HepG2 (cell line): ENCODE measurements around the gene OR6X1. TPM values are rescaled to one million over a fixed set of nuclear protein-coding genes. Genes with fewer than 3 reads are reported as not detected.

Experiments
- ATAC-seq: fragments of 200-7000 bp; cut with Tn5 transposase; 3 replicates; pipeline ENCODE4 v1.9.1; 2020; ENCODE audit warnings: mild to moderate bottlenecking, moderate library complexity
- BruUV-seq: library from RNA; stranded (reverse); fragments of 400-500 nt; replicated peaks from 2 replicates; lab custom pipeline; 2021; lab: Mats Ljungman, UMichigan
- CTCF ChIA-PET: fragments of 300-600 bp; formaldehyde crosslinking; extraction: SDS; loops from one replicate; lab custom pipeline; 2021; ENCODE audit warnings: low total read pairs, inconsistent platforms, low intra/inter-chr PET ratio; lab: Yijun Ruan, JAX
- POLR2A ChIA-PET: fragments of 350-600 bp; sonication (Branson Sonifier 250); formaldehyde crosslinking; loops from one replicate; lab custom pipeline; 2020; ENCODE audit warnings: antibody characterized with exemption, inconsistent platforms; lab: Yijun Ruan, JAX
- DNase-seq: peaks from one replicate; pipeline ENCODE4 v3.0.0-alpha.2; 2015; ENCODE audit warnings: low spot score
- FAIRE-seq: peaks from 3 replicates; lab custom pipeline; 2011; peaks lifted over from hg19 to GRCh38; lab: Jason Lieb, UNC
- H2AFZ ChIP-seq: one replicate; pipeline ENCODE4 v1.6.1; 2011; ENCODE audit warnings: low read length, inconsistent platforms
- H3K27ac ChIP-seq: fragments of 300-600 bp; 3 replicates; pipeline ENCODE4 v1.8.0; 2011; ENCODE audit warnings: mixed run types, mild to moderate bottlenecking, mixed read lengths, low read length, inconsistent platforms; ENCODE audit not compliant: insufficient read depth; ENCODE audit errors: extremely low read length
- H3K27me3 ChIP-seq, 2 experiments: fragments of 200-600 bp in 1 of 2; 2 replicates in 1 of 2; 3 replicates in 1 of 2; pipeline versions ENCODE4 v1.6.0 to v1.8.0; 2011; ENCODE audit warnings: low read length in 2 of 2, mild to moderate bottlenecking in 2 of 2, moderate library complexity in 2 of 2, inconsistent platforms in 1 of 2; ENCODE audit not compliant: insufficient read depth in 2 of 2, control insufficient read depth in 1 of 2
- H3K36me3 ChIP-seq, 2 experiments: fragments of 200-600 bp in 1 of 2; replicated peaks in 1 of 2; 2 replicates in 1 of 2; 3 replicates in 1 of 2; pipeline versions ENCODE4 v1.5.1 to v1.8.0; 2011; ENCODE audit warnings: low read length in 2 of 2, inconsistent platforms in 1 of 2; ENCODE audit not compliant: insufficient read depth in 2 of 2, control insufficient read depth in 1 of 2
- H3K4me1 ChIP-seq: 2 replicates; pipeline ENCODE4 v1.5.1; 2012; ENCODE audit warnings: low read length, inconsistent platforms; ENCODE audit not compliant: insufficient read depth
- H3K4me2 ChIP-seq: 2 replicates; pipeline ENCODE4 v1.6.0; 2011; ENCODE audit warnings: low read depth, low read length, inconsistent platforms
- H3K4me3 ChIP-seq, 3 experiments: fragments of 200-600 bp in 1 of 3; sonication (generic), shearing (Covaris generic) in 1 of 3; replicated peaks in 1 of 3; 2 replicates each; pipeline ENCODE4 v1.5.1; 2011 to 2016; ENCODE audit warnings: low read length in 3 of 3, inconsistent platforms in 2 of 3, low read depth in 2 of 3, mild to moderate bottlenecking in 2 of 3, control low read depth in 1 of 3, mixed read lengths in 1 of 3; ENCODE audit not compliant: insufficient read depth in 1 of 3
- H3K79me2 ChIP-seq: one replicate; pipeline ENCODE4 v1.6.1; 2011; ENCODE audit warnings: low read length, inconsistent platforms; ENCODE audit not compliant: insufficient read depth
- H3K9ac ChIP-seq: 2 replicates; pipeline ENCODE4 v1.6.0; 2011; ENCODE audit warnings: mild to moderate bottlenecking, low read depth, low read length, inconsistent platforms; ENCODE audit not compliant: insufficient read depth
- H3K9me3 ChIP-seq: 2 replicates; pipeline ENCODE4 v1.5.1; 2012; ENCODE audit warnings: mild to moderate bottlenecking, low read length
- H4K20me1 ChIP-seq: 2 replicates; pipeline ENCODE4 v1.6.0; 2011; ENCODE audit warnings: inconsistent platforms, mild to moderate bottlenecking, low read length, moderate library complexity; ENCODE audit not compliant: insufficient read depth
- CBFB ChIP-seq: sonication (generic); formaldehyde crosslinking; IDR thresholded peaks from 2 replicates; pipeline ENCODE4 v1.4.0; 2020; ENCODE audit warnings: missing genetic modification reagents
- CREB1 ChIP-seq, 2 experiments: fragments of 450-650 bp in 1 of 2; IDR thresholded peaks; 2 replicates each; pipeline ENCODE4 v1.6.1; 2016 to 2017; ENCODE audit warnings: control low read depth in 1 of 2, mild to moderate bottlenecking in 1 of 2, missing compliant biosample characterization in 1 of 2, missing genetic modification characterization in 1 of 2
- GMEB2 ChIP-seq: IDR thresholded peaks from 2 replicates; pipeline ENCODE4 v1.6.1; 2016; ENCODE audit warnings: missing biosample characterization, missing genetic modification reagents, low read depth
- HMG20B ChIP-seq: conservative IDR thresholded peaks from 2 replicates; pipeline ENCODE4 v1.6.1; 2016; ENCODE audit warnings: missing genetic modification reagents, missing compliant biosample characterization
- HOXA7 ChIP-seq: sonication (generic); formaldehyde crosslinking; IDR thresholded peaks from 2 replicates; pipeline ENCODE4 v1.8.1; 2022; ENCODE audit warnings: mild to moderate bottlenecking, missing genetic modification reagents, moderate library complexity
- IKZF4 ChIP-seq: sonication (generic); formaldehyde crosslinking; IDR thresholded peaks from 2 replicates; pipeline ENCODE4 v1.5.1; 2020; ENCODE audit warnings: borderline replicate concordance, mild to moderate bottlenecking, low read depth, missing genetic modification reagents; ENCODE audit errors: not compliant biosample characterization
- MTF2 ChIP-seq: sonication (generic); formaldehyde crosslinking; IDR thresholded peaks from 2 replicates; pipeline ENCODE4 v1.5.0; 2020; ENCODE audit warnings: missing genetic modification reagents, borderline replicate concordance
- PLRG1 ChIP-seq: fragments of 450-650 bp; conservative IDR thresholded peaks from 2 replicates; pipeline ENCODE4 v1.6.1; 2016
- REXO4 ChIP-seq: sonication (generic); formaldehyde crosslinking; IDR thresholded peaks from 2 replicates; pipeline ENCODE4 v1.8.0; 2022; ENCODE audit warnings: missing genetic modification reagents, mild to moderate bottlenecking, borderline replicate concordance
- THYN1 ChIP-seq: sonication (generic); formaldehyde crosslinking; IDR thresholded peaks from 2 replicates; pipeline ENCODE4 v1.8.1; 2023; ENCODE audit warnings: low read depth, mild to moderate bottlenecking, moderate library complexity, missing genetic modification reagents, borderline replicate concordance
- XRCC5 ChIP-seq: fragments of 200-400 bp; formaldehyde crosslinking; optimal IDR thresholded peaks from 2 replicates; pipeline ENCODE3; 2017; ENCODE audit warnings: mild to moderate bottlenecking, low read length
- ZBTB49 ChIP-seq: sonication (generic); formaldehyde crosslinking; IDR thresholded peaks from 2 replicates; pipeline ENCODE4 v1.4.0; 2020; ENCODE audit warnings: missing genetic modification reagents, borderline replicate concordance
- ZNF235 ChIP-seq: sonication (generic); formaldehyde crosslinking; IDR thresholded peaks from 2 replicates; pipeline ENCODE4 v1.8.1; 2023; ENCODE audit warnings: mild to moderate bottlenecking, missing genetic modification reagents, borderline replicate concordance
- ZNF354B ChIP-seq: sonication (generic); formaldehyde crosslinking; IDR thresholded peaks from 2 replicates; pipeline ENCODE4 v1.8.0; 2022; ENCODE audit warnings: mild to moderate bottlenecking, missing genetic modification reagents
- ZNF441 ChIP-seq: sonication (generic); formaldehyde crosslinking; IDR thresholded peaks from 2 replicates; pipeline ENCODE4 v1.7.0; 2021; ENCODE audit warnings: missing genetic modification reagents, borderline replicate concordance
- ZNF556 ChIP-seq: sonication (generic); formaldehyde crosslinking; IDR thresholded peaks from 2 replicates; pipeline ENCODE4 v1.4.0; 2020; ENCODE audit warnings: mild to moderate bottlenecking, missing genetic modification reagents, borderline replicate concordance
- ZNF597 ChIP-seq: sonication (generic); formaldehyde crosslinking; IDR thresholded peaks from 2 replicates; pipeline ENCODE4 v1.5.0; 2020; ENCODE audit warnings: missing genetic modification reagents
- WGBS: methylation state at CpG from one replicate; pipeline ENCODE4 v1.1.6; 2017; ENCODE audit warnings: low lambda C conversion rate; 5-methylcytosine and 5-hydroxymethylcytosine counted together
- in situ Hi-C: cut with HindIII; loops from 2 replicates; pipeline ENCODE4 v1.10.0; 2017; ENCODE audit warnings: low pct_unique_long_range_greater_than_20kb; ENCODE audit not compliant: extremely low pct_ligation_motif_present
- intact Hi-C: fragments of 100-400 bp; cut with micrococcal nuclease; formaldehyde crosslinking; loops from one replicate; pipeline ENCODE4 v1.10.0; 2022; ENCODE audit not compliant: unreplicated experiment
- polyA plus RNA-seq, 8 experiments: library from polyadenylated mRNA; depleted of rRNA in 3 of 8; stranded (reverse) in 7 of 8; unstranded in 1 of 8; fragments of >200 nt; fragmentation: Illumina TruSeq in 4 of 8; extraction: Trizol in 4 of 8; gene quantifications; 2 replicates each; pipeline versions ENCODE4 v1.2.1 to v1.2.3, GENCODE V29; 2011 to 2016; ENCODE audit warnings: low read depth in 4 of 8, missing spikeins in 1 of 8, mixed read lengths in 1 of 8; ENCODE audit not compliant: insufficient read depth in 1 of 8
- total RNA-seq, 5 experiments: library from RNA; depleted of rRNA; stranded (reverse); fragments of >200 nt; fragmentation: Illumina TruSeq; extraction: Trizol; gene quantifications; 2 replicates each; pipeline ENCODE4 v1.2.3, GENCODE V29; 2016; ENCODE audit warnings: low read depth in 1 of 5

OR6X1 gene
- total and polyA plus RNA-seq, 2 of the 13 experiments (the other 11 are each of a cell fraction or from before 2014, with no cell fraction given), result not detected

GRCh38 chr11:123770712-123771111, 16.4 kb upstream of the OR6X1 start (continued):
- TF ChIP-seq GMEB2 (CRISPR knock-in tag) (no peak), HMG20B (CRISPR knock-in tag) (no peak), ZNF235 (no peak), MTF2 (CRISPR knock-in tag) (no peak)

- Histone ChIP-seq H3K27me3 (no peaks in the 10 kb centered on the region), H3K4me3 (no peak overlapping the region), H3K79me2 (no peaks in the 10 kb centered on the region), H2AFZ (no peak overlapping the region), H3K4me1 (no peaks in the 10 kb centered on the region), H3K36me3 (no peaks in the 10 kb centered on the region), H3K27ac (no peak overlapping the region), H3K9me3 (peaks cover 14% of the 10 kb centered on the region), H3K4me2 (no peak overlapping the region), H4K20me1 (no peaks in the 10 kb centered on the region), H3K9ac (no peak overlapping the region)
- 0% methylated on average over 1 of the region's 1 CpG for WGBS
- DNase-seq (no peak), FAIRE-seq (no peak), ATAC-seq (no peak)
- in situ Hi-C loops (no loop called here), intact Hi-C loops (no loop called here)
- no peak for TF ChIP-seq REXO4 (CRISPR knock-in tag)
- TF ChIP-seq ZNF597 (CRISPR knock-in tag), result no peak
- TF ChIP-seq THYN1, result no peak
- no peak for TF ChIP-seq CBFB (CRISPR knock-in tag)
- TF ChIP-seq IKZF4 (CRISPR knock-in tag), result no peak
- no peak for TF ChIP-seq CREB1 (IDR thresholded peaks at IDR 0.05)
- TF ChIP-seq CREB1 (CRISPR knock-in tag; IDR thresholded peaks at IDR 0.05), result no peak
- TF ChIP-seq ZNF354B (CRISPR knock-in tag), result no peak
- no peak for TF ChIP-seq XRCC5
- no peak for TF ChIP-seq PLRG1
- TF ChIP-seq ZNF556 (CRISPR knock-in tag), result no peak
- TF ChIP-seq ZNF441 (CRISPR knock-in tag), result no peak
- no peak for TF ChIP-seq HOXA7 (CRISPR knock-in tag)
- TF ChIP-seq ZBTB49 (CRISPR knock-in tag), result no peak
- POLR2A ChIA-PET, result no interaction called here
- CTCF ChIA-PET, result no interaction called here
- BruUV-seq, result no TSS peak
Observed at GRCh38 chr11:123765601-123766000, 11.3 kb upstream of the OR6X1 start.
